Smooth muscle cell of the umbilical artery (primary cell): ENCODE data around the gene SRRM4. TPM values are rescaled to one million over a fixed set of nuclear protein-coding genes. Genes with fewer than 3 reads are reported as not detected.

ENCODE experiments used
- total RNA-seq: library from RNA; depleted of rRNA; stranded (reverse); fragments of >200 nt; gene quantifications from 2 replicates; pipeline ENCODE4 v1.2.3, GENCODE V29; 2014

SRRM4 gene, protein sequence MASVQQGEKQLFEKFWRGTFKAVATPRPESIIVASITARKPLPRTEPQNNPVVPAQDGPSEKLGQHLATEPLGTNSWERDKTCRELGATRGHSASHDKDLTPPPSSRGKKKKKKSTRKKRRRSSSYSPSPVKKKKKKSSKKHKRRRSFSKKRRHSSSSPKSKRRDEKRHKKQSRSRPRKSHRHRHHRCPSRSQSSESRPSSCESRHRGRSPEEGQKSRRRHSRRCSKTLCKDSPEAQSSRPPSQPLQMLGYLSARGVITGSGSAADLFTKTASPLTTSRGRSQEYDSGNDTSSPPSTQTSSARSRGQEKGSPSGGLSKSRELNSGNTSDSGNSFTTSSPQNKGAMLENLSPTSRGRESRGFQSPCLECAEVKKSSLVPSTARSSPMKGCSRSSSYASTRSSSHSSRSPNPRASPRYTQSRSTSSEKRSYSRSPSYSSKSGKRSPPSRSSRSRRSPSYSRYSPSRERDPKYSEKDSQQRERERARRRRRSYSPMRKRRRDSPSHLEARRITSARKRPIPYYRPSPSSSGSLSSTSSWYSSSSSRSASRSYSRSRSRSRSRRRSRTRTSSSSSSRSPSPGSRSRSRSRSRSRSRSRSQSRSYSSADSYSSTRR
- total RNA-seq: under 0.01 TPM in 1 of 2 replicates, not detected in the other

GRCh38 chr12:118981285-118982211 is at the start of gene SRRM4:
Gene SRRM4, plus strand, starts transcription at chr12:118981541. Its CDS starts 342 bp downstream, at chr12:118981883.

DNA sequence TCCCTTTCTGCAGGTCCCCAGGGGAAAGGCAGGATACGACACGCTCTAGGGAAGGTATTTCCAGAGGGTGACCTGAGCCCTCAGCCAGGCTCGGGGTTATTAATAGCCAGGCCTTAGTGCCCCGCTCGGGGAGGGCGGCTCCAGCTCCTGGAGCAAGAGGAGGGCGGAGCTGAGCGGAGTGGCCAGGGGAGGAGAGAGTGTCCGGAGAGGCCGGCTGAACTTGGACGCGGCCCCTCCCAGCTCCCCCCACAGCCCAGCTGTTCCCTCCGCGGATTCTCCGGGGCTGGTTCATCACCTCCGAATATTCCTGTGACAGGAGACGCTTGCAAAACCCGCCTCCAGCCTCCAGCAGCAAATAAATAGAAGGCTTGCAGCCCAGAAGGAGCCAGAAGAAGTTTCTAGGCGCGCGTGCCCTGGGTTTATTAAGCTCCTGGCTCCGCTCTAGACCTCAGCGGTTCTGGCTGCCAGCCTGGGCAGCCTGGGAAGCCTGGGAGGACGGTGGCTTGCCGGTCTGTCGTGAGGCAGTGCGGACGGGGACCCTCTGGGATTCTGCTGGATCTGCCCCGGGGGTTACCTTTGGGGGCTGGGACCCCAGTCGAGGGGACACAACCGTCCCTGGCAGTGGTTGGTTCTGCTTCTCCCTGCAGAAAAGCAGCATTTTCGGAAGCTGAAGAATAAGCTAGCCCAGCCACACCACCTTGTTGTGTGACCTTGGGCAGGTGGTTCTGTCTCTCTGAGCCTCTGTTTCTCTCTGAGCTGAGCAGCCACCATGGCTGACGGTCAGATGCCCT is 197.4 kb downstream of the SRRM4 start, which contains the start of gene HSPB8:
HSPB8 (plus strand) TSS at position 388 of the 791 bp plus-strand sequence; CDS start at position 770, 382 bp downstream.

Other genes with a start within 250 kb of the SRRM4 start
- 23.5 and 26.0 TPM in 2 replicates for gene HSPB8, start 197.4 kb downstream of the SRRM4 start, total RNA-seq